Measurements from ENCODE around the gene SAMD15.

Gene SAMD15

GRCh38 chr14:77439861-77440260 is 62.7 kb downstream of the SAMD15 start:
- POLR2A ChIA-PET, result no interaction called here

More at GRCh38 chr14:77439861-77440260, 62.7 kb downstream of the SAMD15 start:
- TF ChIP-seq HDGF (IDR thresholded peaks at IDR 0.05; ENCODE audit: borderline replicate concordance), result no peak
- TF ChIP-seq LEF1 (IDR thresholded peaks at IDR 0.05; ENCODE audit: borderline replicate concordance), result no peak
- TF ChIP-seq L3MBTL2 (conservative IDR thresholded peaks at IDR 0.05), result no peak
- TF ChIP-seq ZNF384 (IDR thresholded peaks at IDR 0.05), result no peak
- TF ChIP-seq SP1 (IDR thresholded peaks at IDR 0.05), result no peak
- no peak for TF ChIP-seq BHLHE40 (IDR thresholded peaks at IDR 0.05; ENCODE audit: borderline replicate concordance)
- no peak for TF ChIP-seq PKNOX1 (IDR thresholded peaks at IDR 0.05)
- TF ChIP-seq FOXK2 (IDR thresholded peaks at IDR 0.05), result no peak
- TF ChIP-seq TARDBP (IDR thresholded peaks at IDR 0.05), result no peak
- no peak for TF ChIP-seq CTBP1 (IDR thresholded peaks at IDR 0.05; ENCODE audit: borderline replicate concordance)
- TF ChIP-seq ELF4 (IDR thresholded peaks at IDR 0.05), result no peak
- TF ChIP-seq NFRKB (IDR thresholded peaks at IDR 0.05), result no peak
- TF ChIP-seq FOXM1 (IDR thresholded peaks at IDR 0.05; ENCODE audit: borderline replicate concordance), result no peak
- no peak for DNase-seq (ENCODE audit: extremely low spot score)
- CTCF ChIA-PET, result no interaction called here

All from HEK293T (cell line).